Liver (tissue), 9 donors: Measurements from ENCODE around the gene RCOR1. TPM values are rescaled to one million over a fixed set of nuclear protein-coding genes. Genes with fewer than 3 reads are reported as not detected.

Experiments used
- DNase-seq: peaks from one replicate; pipeline ENCODE4 v3.0.0-alpha.2; 2017; ENCODE audit warnings: low spot score
- H3K27ac ChIP-seq, 2 donors: one replicate each; pipeline ENCODE4 v1.7.0; 2013; ENCODE audit warnings: inconsistent platforms in 2 of 2, low read length in 2 of 2, control low read depth in 1 of 2, low read depth in 1 of 2, mild to moderate bottlenecking in 1 of 2
- H3K27me3 ChIP-seq, 4 donors: one replicate each; pipeline versions ENCODE4 v1.6.1 to v1.7.0; 2013; ENCODE audit warnings: low read length in 3 of 4, inconsistent platforms in 1 of 4, mild to moderate bottlenecking in 1 of 4, moderate library complexity in 1 of 4; ENCODE audit not compliant: control insufficient read depth in 4 of 4, insufficient read depth in 4 of 4
- H3K36me3 ChIP-seq, 4 donors: one replicate each; pipeline versions ENCODE4 v1.6.1 to v1.7.0; 2013; ENCODE audit warnings: low read length in 3 of 4, mild to moderate bottlenecking in 3 of 4, low read depth in 1 of 4, moderate library complexity in 1 of 4; ENCODE audit not compliant: control insufficient read depth in 4 of 4, insufficient read depth in 3 of 4
- H3K4me1 ChIP-seq, 4 donors: one replicate each; pipeline versions ENCODE4 v1.6.1 to v1.7.0; 2013; ENCODE audit warnings: low read length in 3 of 4, mild to moderate bottlenecking in 3 of 4, moderate library complexity in 1 of 4; ENCODE audit not compliant: control insufficient read depth in 4 of 4, insufficient read depth in 4 of 4
- H3K4me3 ChIP-seq, 3 donors: one replicate each; pipeline versions ENCODE4 v1.6.1 to v1.7.0; 2013; ENCODE audit warnings: low read length in 3 of 3, control low read depth in 1 of 3, low read depth in 1 of 3, mild to moderate bottlenecking in 1 of 3
- H3K9ac ChIP-seq, 2 donors: one replicate each; pipeline ENCODE4 v1.7.0; 2013; ENCODE audit warnings: low read length in 2 of 2, mild to moderate bottlenecking in 2 of 2, moderate library complexity in 2 of 2, control low read depth in 1 of 2, low read depth in 1 of 2
- H3K9me3 ChIP-seq, 4 donors: one replicate each; pipeline versions ENCODE4 v1.6.1 to v1.7.0; 2013; ENCODE audit warnings: low read length in 3 of 4; ENCODE audit not compliant: control insufficient read depth in 4 of 4
- ATF3 ChIP-seq: IDR thresholded peaks from 2 replicates; pipeline ENCODE4 v1.6.1; 2016; ENCODE audit warnings: antibody characterized with exemption
- CTCF ChIP-seq: fragments of 150-350 bp; IDR thresholded peaks from 2 replicates; pipeline ENCODE4 v1.5.1; 2017; ENCODE audit warnings: improper control_type of control experiment, low read depth, low read length; ENCODE audit not compliant: missing input control
- FOXA1 ChIP-seq: IDR thresholded peaks from 2 replicates; pipeline ENCODE4 v1.6.1; 2016; ENCODE audit warnings: antibody characterized with exemption
- FOXA2 ChIP-seq: IDR thresholded peaks from 2 replicates; pipeline ENCODE4 v1.6.1; 2016; ENCODE audit warnings: antibody characterized with exemption
- GABPA ChIP-seq, 2 donors: IDR thresholded peaks in 1 of 2; conservative IDR thresholded peaks in 1 of 2; 2 replicates each; pipeline ENCODE4 v1.6.1; 2016; ENCODE audit warnings: antibody characterized with exemption in 2 of 2, mild to moderate bottlenecking in 1 of 2, moderate library complexity in 1 of 2
- HNF4A ChIP-seq, 2 donors: conservative IDR thresholded peaks; 2 replicates each; pipeline ENCODE4 v1.6.1; 2016; ENCODE audit warnings: antibody characterized with exemption in 2 of 2, mild to moderate bottlenecking in 2 of 2
- HNF4G ChIP-seq: IDR thresholded peaks from 2 replicates; pipeline ENCODE4 v1.6.1; 2016; ENCODE audit warnings: antibody characterized with exemption
- JUND ChIP-seq, 2 donors: IDR thresholded peaks; 2 replicates each; pipeline ENCODE4 v1.6.1; 2016; ENCODE audit warnings: antibody characterized with exemption in 2 of 2
- MAX ChIP-seq: IDR thresholded peaks from 2 replicates; pipeline ENCODE4 v1.6.1; 2016; ENCODE audit warnings: antibody characterized with exemption
- NR2F2 ChIP-seq: IDR thresholded peaks from 2 replicates; pipeline ENCODE4 v1.6.1; 2016; ENCODE audit warnings: antibody characterized with exemption
- RAD21 ChIP-seq, 2 donors: IDR thresholded peaks; 2 replicates each; pipeline ENCODE4 v1.6.1; 2016; ENCODE audit warnings: antibody characterized with exemption in 2 of 2, mild to moderate bottlenecking in 2 of 2
- RXRA ChIP-seq, 2 donors: IDR thresholded peaks; 2 replicates each; pipeline ENCODE4 v1.6.1; 2017 to 2018; ENCODE audit warnings: antibody characterized with exemption in 2 of 2, mild to moderate bottlenecking in 1 of 2
- SP1 ChIP-seq: IDR thresholded peaks from 2 replicates; pipeline ENCODE4 v1.6.1; 2018; ENCODE audit warnings: antibody characterized with exemption, mild to moderate bottlenecking
- TAF1 ChIP-seq: conservative IDR thresholded peaks from 2 replicates; pipeline ENCODE4 v1.6.1; 2016; ENCODE audit warnings: antibody characterized with exemption, mild to moderate bottlenecking
- YY1 ChIP-seq: IDR thresholded peaks from 2 replicates; pipeline ENCODE4 v1.6.1; 2016; ENCODE audit warnings: antibody characterized with exemption, mild to moderate bottlenecking
- ZBTB33 ChIP-seq: IDR thresholded peaks from 2 replicates; pipeline ENCODE4 v1.6.1; 2016; ENCODE audit warnings: antibody characterized with exemption
- WGBS: extraction: QIAGEN DNeasy Blood & Tissue Kit; methylation state at CpG from one replicate; pipeline ENCODE4 v1.1.7; 2013; 5-methylcytosine and 5-hydroxymethylcytosine counted together
- polyA plus RNA-seq, 2 donors: library from polyadenylated mRNA; stranded (reverse) in 1 of 2; unstranded in 1 of 2; fragments of 200-250 nt in 1 of 2; fragments of >200 nt in 1 of 2; fragmentation: Nextera tagmentation in 1 of 2; extraction: Ambion mirVana in 1 of 2; gene quantifications; one replicate each; pipeline versions ENCODE4 v1.2.1 to v1.2.3, GENCODE V29; 2013 to 2015
- total RNA-seq, 2 donors: library from RNA; depleted of rRNA; stranded (reverse); fragments of >200 nt; gene quantifications; one replicate each; pipeline ENCODE4 v1.2.3, GENCODE V29; 2014
- TF ChIP-seq, protein P1 (sequence below): IDR thresholded peaks from 2 replicates; pipeline ENCODE4 v1.6.1; 2016; ENCODE audit warnings: antibody characterized with exemption, mild to moderate bottlenecking
- donor health status: healthy.
- donor health status: healthy.
- donor health status: healthy.
- donor health status: healthy.
- donor health status: healthy.

Gene RCOR1
- total and polyA plus RNA-seq, 4 donors = 4.2 to 17.0 (median 5.7) TPM

DNA sequence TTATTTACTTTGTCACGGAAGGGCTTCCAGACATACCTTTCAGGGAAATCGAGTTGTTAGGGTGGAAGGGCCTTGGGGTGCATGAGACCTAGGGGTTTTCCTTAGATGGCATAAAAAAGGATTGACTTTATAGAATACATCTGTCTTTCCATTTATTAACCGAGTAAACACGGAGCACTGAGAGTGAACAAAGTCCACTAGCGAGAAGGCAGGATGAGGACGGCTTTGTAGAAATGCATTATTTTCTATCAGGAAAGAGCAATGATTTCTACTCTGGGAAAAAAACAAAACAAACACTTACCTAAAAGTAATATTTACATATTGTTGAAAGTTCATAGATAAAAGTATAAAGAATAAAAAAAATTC lies 91.8 kb downstream of the RCOR1 start:
- TF ChIP-seq ATF3 (peak; percentile 6), HNF4A (conservative IDR thresholded peaks at IDR 0.05) (peak; percentile 79 to 84), ZBTB33 (no peak), TAF1 (peak; percentile 9), RAD21 (IDR thresholded peaks at IDR 0.05) (peak in 1 of 2 donors; percentile 20), NR2F2 (no peak), SP1 (peak; percentile 73), RXRA (IDR thresholded peaks at IDR 0.05) (peak in 1 of 2 donors; percentile 11), YY1 (no peak), FOXA2 (peak; percentile 43), HNF4G (peak; percentile 67)
- H3K9ac ChIP-seq = peak overlapping the region; percentile 5 to 38
- peak overlapping the region; percentile 82 to 89 for H3K27ac ChIP-seq
- DNase-seq = no peak
- H3K36me3 ChIP-seq = no peaks in the 10 kb centered on the region
- peaks cover 3 to 25% (median 17%) of the 10 kb centered on the region in 4 donors for H3K4me1 ChIP-seq
- 40% methylated on average over 6 of the region's 6 CpGs for WGBS
- H3K4me3 ChIP-seq = peak overlapping the region; percentile 49 to 70 (median 51)
- no peaks in the 10 kb centered on the region for H3K9me3 ChIP-seq
- H3K27me3 ChIP-seq = no peaks in the 10 kb centered on the region

DNA sequence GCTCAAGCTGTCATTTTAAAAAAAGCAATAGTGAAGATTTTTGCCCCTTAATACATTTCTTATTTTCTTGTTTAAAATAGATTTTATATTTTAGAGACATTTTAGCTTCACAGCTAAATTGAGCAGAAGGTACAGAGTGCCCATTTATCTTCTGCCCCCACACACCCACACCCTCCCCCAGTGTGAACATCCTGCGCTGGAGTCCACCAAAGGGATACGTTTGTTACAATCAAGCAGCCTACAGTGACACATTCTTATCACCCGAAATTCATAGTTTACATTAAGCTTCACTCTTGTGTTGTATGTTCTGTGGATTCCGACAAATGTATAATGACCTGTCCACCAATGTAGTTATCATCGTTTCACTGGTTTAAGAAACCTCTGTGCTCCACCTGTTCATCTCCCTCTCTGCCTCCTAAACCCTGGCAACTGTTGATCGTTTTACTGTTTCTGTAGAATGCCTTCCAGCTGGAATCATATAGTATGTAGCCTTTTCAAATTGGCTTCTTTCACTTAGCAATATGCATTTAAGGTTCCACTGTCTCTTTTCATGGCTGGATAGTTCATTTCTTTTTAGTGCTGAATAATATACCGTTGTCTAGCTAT lies 93.8 kb downstream of the RCOR1 start:
- 87% methylated on average over 7 of the region's 7 CpGs for WGBS
- Histone ChIP-seq H3K36me3 (no peaks in the 10 kb centered on the region), H3K9me3 (no peaks in the 10 kb centered on the region), H3K9ac (no peak overlapping the region), H3K27me3 (no peaks in the 10 kb centered on the region), H3K4me3 (no peak overlapping the region), H3K4me1 (peaks cover 3 to 28% (median 17%) of the 10 kb centered on the region in 4 donors), H3K27ac (no peak overlapping the region)
- DNase-seq = no peak
- TF ChIP-seq CTCF (no peak), YY1 (no peak), HNF4A (conservative IDR thresholded peaks at IDR 0.05) (no peak), MAX (no peak), FOXA1 (no peak), ATF3 (no peak), JUND (IDR thresholded peaks at IDR 0.05) (no peak), GABPA (IDR thresholded peaks at IDR 0.05 in 1 of 2, conservative IDR thresholded peaks at IDR 0.05 in 1 of 2) (no peak), FOXA2 (no peak), RXRA (IDR thresholded peaks at IDR 0.05) (no peak)
- TF ChIP-seq, protein P1, sequence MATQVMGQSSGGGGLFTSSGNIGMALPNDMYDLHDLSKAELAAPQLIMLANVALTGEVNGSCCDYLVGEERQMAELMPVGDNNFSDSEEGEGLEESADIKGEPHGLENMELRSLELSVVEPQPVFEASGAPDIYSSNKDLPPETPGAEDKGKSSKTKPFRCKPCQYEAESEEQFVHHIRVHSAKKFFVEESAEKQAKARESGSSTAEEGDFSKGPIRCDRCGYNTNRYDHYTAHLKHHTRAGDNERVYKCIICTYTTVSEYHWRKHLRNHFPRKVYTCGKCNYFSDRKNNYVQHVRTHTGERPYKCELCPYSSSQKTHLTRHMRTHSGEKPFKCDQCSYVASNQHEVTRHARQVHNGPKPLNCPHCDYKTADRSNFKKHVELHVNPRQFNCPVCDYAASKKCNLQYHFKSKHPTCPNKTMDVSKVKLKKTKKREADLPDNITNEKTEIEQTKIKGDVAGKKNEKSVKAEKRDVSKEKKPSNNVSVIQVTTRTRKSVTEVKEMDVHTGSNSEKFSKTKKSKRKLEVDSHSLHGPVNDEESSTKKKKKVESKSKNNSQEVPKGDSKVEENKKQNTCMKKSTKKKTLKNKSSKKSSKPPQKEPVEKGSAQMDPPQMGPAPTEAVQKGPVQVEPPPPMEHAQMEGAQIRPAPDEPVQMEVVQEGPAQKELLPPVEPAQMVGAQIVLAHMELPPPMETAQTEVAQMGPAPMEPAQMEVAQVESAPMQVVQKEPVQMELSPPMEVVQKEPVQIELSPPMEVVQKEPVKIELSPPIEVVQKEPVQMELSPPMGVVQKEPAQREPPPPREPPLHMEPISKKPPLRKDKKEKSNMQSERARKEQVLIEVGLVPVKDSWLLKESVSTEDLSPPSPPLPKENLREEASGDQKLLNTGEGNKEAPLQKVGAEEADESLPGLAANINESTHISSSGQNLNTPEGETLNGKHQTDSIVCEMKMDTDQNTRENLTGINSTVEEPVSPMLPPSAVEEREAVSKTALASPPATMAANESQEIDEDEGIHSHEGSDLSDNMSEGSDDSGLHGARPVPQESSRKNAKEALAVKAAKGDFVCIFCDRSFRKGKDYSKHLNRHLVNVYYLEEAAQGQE = no peak
